ENCODE results near the gene DLL4. TPM values are rescaled to one million over a fixed set of nuclear protein-coding genes. Genes with fewer than 3 reads are reported as not detected.

Gene DLL4
- total RNA-seq, 2 donors from 2014 or later = 0.20 to 0.64 TPM

DNA sequence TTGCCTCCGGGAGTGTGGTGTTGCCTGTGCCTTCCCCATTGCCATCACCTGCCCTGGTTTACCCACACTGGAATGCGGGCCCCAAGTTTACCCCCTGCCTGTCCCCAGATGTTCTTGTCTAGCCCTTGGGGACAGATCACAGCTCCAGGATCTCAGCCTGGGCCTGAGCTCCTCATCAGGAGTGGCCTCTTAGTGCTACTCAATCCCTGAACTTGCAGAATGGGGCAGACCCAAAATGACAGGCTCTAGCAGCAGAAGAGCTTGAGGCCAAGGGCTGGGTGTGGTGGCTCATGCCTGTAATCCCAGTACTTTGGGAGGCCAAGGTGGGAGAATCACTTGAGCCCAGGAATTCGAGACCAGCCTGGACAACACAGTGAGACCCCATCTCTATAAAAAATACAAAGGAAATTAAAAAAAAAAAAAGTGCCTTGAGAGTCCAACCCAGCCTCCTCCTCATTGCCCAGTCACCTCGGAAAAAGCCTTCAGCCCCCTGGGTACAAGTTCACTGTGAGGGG, 28.0 kb downstream of the DLL4 start:
- Histone ChIP-seq H3K36me3 (ENCODE audit: control insufficient read depth, insufficient read depth, low read length) (no peaks in the 10 kb centered on the region), H3K27ac (ENCODE audit: low read depth, low read length) (no peak overlapping the region), H3K9ac (ENCODE audit: extremely low read depth, low read length, poor library complexity, severe bottlenecking) (no peak overlapping the region), H3K9me3 (ENCODE audit: control insufficient read depth, low read length) (no peaks in the 10 kb centered on the region), H3K27me3 (ENCODE audit: control insufficient read depth, insufficient read depth, low read length, poor library complexity, severe bottlenecking) (no peaks in the 10 kb centered on the region), H3K4me1 (ENCODE audit: control insufficient read depth, insufficient read depth, low read length) (no peaks in the 10 kb centered on the region), H3K4me3 (ENCODE audit: low read length) (no peak overlapping the region)
- no peak overlapping the region for H3K27ac Mint-ChIP-seq
- DNase-seq = no peak
- H3K4me3 Mint-ChIP-seq = no peak overlapping the region
- H3K36me3 Mint-ChIP-seq (ENCODE audit: low read depth) = peaks cover 2% of the 10 kb centered on the region
- TF ChIP-seq, protein P1, sequence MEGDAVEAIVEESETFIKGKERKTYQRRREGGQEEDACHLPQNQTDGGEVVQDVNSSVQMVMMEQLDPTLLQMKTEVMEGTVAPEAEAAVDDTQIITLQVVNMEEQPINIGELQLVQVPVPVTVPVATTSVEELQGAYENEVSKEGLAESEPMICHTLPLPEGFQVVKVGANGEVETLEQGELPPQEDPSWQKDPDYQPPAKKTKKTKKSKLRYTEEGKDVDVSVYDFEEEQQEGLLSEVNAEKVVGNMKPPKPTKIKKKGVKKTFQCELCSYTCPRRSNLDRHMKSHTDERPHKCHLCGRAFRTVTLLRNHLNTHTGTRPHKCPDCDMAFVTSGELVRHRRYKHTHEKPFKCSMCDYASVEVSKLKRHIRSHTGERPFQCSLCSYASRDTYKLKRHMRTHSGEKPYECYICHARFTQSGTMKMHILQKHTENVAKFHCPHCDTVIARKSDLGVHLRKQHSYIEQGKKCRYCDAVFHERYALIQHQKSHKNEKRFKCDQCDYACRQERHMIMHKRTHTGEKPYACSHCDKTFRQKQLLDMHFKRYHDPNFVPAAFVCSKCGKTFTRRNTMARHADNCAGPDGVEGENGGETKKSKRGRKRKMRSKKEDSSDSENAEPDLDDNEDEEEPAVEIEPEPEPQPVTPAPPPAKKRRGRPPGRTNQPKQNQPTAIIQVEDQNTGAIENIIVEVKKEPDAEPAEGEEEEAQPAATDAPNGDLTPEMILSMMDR (conservative IDR thresholded peaks at IDR 0.05) = no peak
- WGBS, 2 experiments (ENCODE audit: insufficient coverage in 1 of 2, insufficient read length in 1 of 2) = 86 to 100% methylated on average over 1 to 3 of the region's 4 CpGs
- H3K4me1 Mint-ChIP-seq = peaks cover 21% of the 10 kb centered on the region
- peaks cover 1% of the 10 kb centered on the region for H3K9me3 Mint-ChIP-seq
- peaks cover 20% of the 10 kb centered on the region for H3K27me3 Mint-ChIP-seq (ENCODE audit: insufficient read depth)

DNA sequence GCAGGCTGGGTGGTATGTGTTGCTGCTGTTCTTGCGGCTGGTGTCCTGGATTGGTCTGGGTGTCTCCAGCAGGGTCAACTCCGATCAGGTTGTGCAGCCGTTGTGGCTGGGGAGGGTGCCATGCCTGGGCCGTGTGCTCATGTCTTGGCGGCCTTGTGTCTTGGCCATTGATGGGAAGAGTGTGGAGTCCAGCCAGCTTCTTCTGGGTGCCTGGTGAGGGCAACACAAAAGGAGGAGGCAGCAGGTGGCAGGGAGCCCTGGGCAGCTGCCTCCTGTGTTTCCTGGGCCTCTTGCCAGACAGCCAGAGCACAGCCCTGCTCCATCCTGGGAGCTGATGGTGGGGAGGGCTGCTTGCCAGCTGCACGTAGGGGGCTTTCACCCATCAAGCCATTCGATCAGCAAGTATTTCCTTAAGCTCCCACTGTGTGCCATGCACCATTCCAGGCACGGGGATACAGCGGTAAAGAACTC, 28.5 kb downstream of the DLL4 start:
- no peak overlapping the region for H3K27ac ChIP-seq (ENCODE audit: low read depth, low read length)

DNA sequence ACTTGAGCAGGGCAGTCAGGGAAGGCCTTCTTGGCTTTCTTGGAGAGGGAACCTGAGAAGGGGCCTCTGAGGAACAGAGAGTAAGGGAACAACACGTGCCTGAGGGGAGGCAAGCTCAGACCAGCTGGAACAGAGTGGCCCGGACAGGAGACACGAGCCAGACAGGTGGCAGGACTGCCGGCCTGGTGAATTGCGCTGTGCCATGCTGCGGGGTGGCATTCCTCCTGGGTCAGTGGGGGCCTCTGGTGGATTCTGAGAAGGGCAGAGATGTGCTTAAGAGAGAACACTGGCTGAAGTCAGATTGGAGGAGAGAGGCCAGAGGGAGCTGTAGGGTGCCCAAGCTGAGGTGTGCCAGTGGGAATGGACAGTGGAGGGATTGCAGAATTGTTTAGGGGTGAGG, 29.0 kb downstream of the DLL4 start:
- H3K4me1 Mint-ChIP-seq = peaks cover 16% of the 10 kb centered on the region
- WGBS, 2 experiments (ENCODE audit: insufficient coverage in 1 of 2, insufficient read length in 1 of 2) = 95 to 96% methylated on average over 4 to 6 of the region's 6 CpGs
- no peak overlapping the region for H3K27ac Mint-ChIP-seq
- no peak overlapping the region for H3K9ac ChIP-seq (ENCODE audit: extremely low read depth, low read length, poor library complexity, severe bottlenecking)
- H3K36me3 ChIP-seq (ENCODE audit: control insufficient read depth, insufficient read depth, low read length) = no peaks in the 10 kb centered on the region
- no peak overlapping the region for H3K4me3 ChIP-seq (ENCODE audit: low read length)
- peaks cover 5% of the 10 kb centered on the region for H3K9me3 Mint-ChIP-seq
- H3K27me3 ChIP-seq (ENCODE audit: control insufficient read depth, insufficient read depth, low read length, poor library complexity, severe bottlenecking) = no peaks in the 10 kb centered on the region
- DNase-seq = no peak
- H3K4me1 ChIP-seq (ENCODE audit: control insufficient read depth, insufficient read depth, low read length) = no peaks in the 10 kb centered on the region
- no peaks in the 10 kb centered on the region for H3K9me3 ChIP-seq (ENCODE audit: control insufficient read depth, low read length)
- peaks cover 24% of the 10 kb centered on the region for H3K27me3 Mint-ChIP-seq (ENCODE audit: insufficient read depth)
- H3K27ac ChIP-seq (ENCODE audit: low read depth, low read length) = no peak overlapping the region
- TF ChIP-seq, protein P1 (conservative IDR thresholded peaks at IDR 0.05) = no peak
- H3K4me3 Mint-ChIP-seq = no peak overlapping the region
- H3K36me3 Mint-ChIP-seq (ENCODE audit: low read depth) = peaks cover 2% of the 10 kb centered on the region

More for the DNA sequence above, 28.5 kb downstream of the DLL4 start:
- TF ChIP-seq, protein P1 (conservative IDR thresholded peaks at IDR 0.05) = no peak
- no peaks in the 10 kb centered on the region for H3K4me1 ChIP-seq (ENCODE audit: control insufficient read depth, insufficient read depth, low read length)
- H3K9ac ChIP-seq (ENCODE audit: extremely low read depth, low read length, poor library complexity, severe bottlenecking) = no peak overlapping the region
- H3K27ac Mint-ChIP-seq = peak overlapping the region; percentile 52
- H3K4me3 ChIP-seq (ENCODE audit: low read length) = no peak overlapping the region
- H3K36me3 ChIP-seq (ENCODE audit: control insufficient read depth, insufficient read depth, low read length) = no peaks in the 10 kb centered on the region
- peaks cover 2% of the 10 kb centered on the region for H3K36me3 Mint-ChIP-seq (ENCODE audit: low read depth)
- H3K9me3 ChIP-seq (ENCODE audit: control insufficient read depth, low read length) = no peaks in the 10 kb centered on the region
- H3K9me3 Mint-ChIP-seq = peaks cover 2% of the 10 kb centered on the region
- no peaks in the 10 kb centered on the region for H3K27me3 ChIP-seq (ENCODE audit: control insufficient read depth, insufficient read depth, low read length, poor library complexity, severe bottlenecking)
- no peak for DNase-seq
- 92 to 95% methylated on average over 7 to 9 of the region's 9 CpGs for WGBS, 2 experiments (ENCODE audit: insufficient coverage in 1 of 2, insufficient read length in 1 of 2)
- H3K27me3 Mint-ChIP-seq (ENCODE audit: insufficient read depth) = peaks cover 20% of the 10 kb centered on the region
- H3K4me1 Mint-ChIP-seq = peaks cover 17% of the 10 kb centered on the region
- H3K4me3 Mint-ChIP-seq = no peak overlapping the region
